KMS-11 (cell line): Measurements from ENCODE around the gene PTGIR.

Experiments
- H2AFZ ChIP-seq: fragments of 200-600 bp; sonication (generic); 2 replicates; pipeline ENCODE4 v1.6.1; 2016; ENCODE audit warnings: antibody characterized with exemption, mixed run types, low read depth
- H3K27ac ChIP-seq: fragments of 200-600 bp; sonication (generic); 2 replicates; pipeline ENCODE4 v1.6.1; 2016; ENCODE audit warnings: mild to moderate bottlenecking, mixed run types
- H3K27me3 ChIP-seq: fragments of 200-600 bp; sonication (generic); 2 replicates; pipeline ENCODE4 v1.6.1; 2017; ENCODE audit warnings: mild to moderate bottlenecking, low read depth, mixed run types, moderate library complexity; ENCODE audit not compliant: insufficient read depth
- H3K36me3 ChIP-seq: fragments of 200-600 bp; sonication (generic); 2 replicates; pipeline ENCODE4 v1.6.1; 2017; ENCODE audit warnings: mild to moderate bottlenecking, mixed run types; ENCODE audit not compliant: insufficient read depth
- H3K4me1 ChIP-seq: fragments of 200-600 bp; sonication (generic); 2 replicates; pipeline ENCODE4 v1.6.1; 2016; ENCODE audit warnings: mild to moderate bottlenecking, low read depth, mixed run types; ENCODE audit not compliant: poor library complexity, severe bottlenecking
- H3K4me2 ChIP-seq: fragments of 200-600 bp; sonication (generic); 2 replicates; pipeline ENCODE4 v1.7.0; 2016; ENCODE audit warnings: mild to moderate bottlenecking, mixed run types
- H3K4me3 ChIP-seq: fragments of 200-600 bp; sonication (generic); IDR thresholded peaks from 2 replicates; pipeline ENCODE4 v1.6.1; 2017; ENCODE audit warnings: low read depth, low read length, mixed read lengths; ENCODE audit not compliant: insufficient read depth
- H3K79me2 ChIP-seq: fragments of 200-600 bp; sonication (generic); 2 replicates; pipeline ENCODE4 v1.6.1; 2016; ENCODE audit warnings: low read depth, mixed run types; ENCODE audit not compliant: insufficient read depth
- H3K9ac ChIP-seq: fragments of 200-600 bp; sonication (generic); 2 replicates; pipeline ENCODE4 v1.6.1; 2016; ENCODE audit warnings: mild to moderate bottlenecking, mixed run types
- H4K20me1 ChIP-seq: fragments of 200-600 bp; sonication (generic); 2 replicates; pipeline ENCODE4 v1.6.1; 2016; ENCODE audit warnings: mild to moderate bottlenecking, mixed run types; ENCODE audit not compliant: insufficient read depth
- TF ChIP-seq, protein P1 (sequence below): fragments of 200-600 bp; sonication (generic); conservative IDR thresholded peaks from 2 replicates; pipeline ENCODE4 v1.6.1; 2017; ENCODE audit warnings: low read depth, mild to moderate bottlenecking, antibody characterized with exemption, low read length, moderate library complexity, mixed read lengths

PTGIR gene

DNA sequence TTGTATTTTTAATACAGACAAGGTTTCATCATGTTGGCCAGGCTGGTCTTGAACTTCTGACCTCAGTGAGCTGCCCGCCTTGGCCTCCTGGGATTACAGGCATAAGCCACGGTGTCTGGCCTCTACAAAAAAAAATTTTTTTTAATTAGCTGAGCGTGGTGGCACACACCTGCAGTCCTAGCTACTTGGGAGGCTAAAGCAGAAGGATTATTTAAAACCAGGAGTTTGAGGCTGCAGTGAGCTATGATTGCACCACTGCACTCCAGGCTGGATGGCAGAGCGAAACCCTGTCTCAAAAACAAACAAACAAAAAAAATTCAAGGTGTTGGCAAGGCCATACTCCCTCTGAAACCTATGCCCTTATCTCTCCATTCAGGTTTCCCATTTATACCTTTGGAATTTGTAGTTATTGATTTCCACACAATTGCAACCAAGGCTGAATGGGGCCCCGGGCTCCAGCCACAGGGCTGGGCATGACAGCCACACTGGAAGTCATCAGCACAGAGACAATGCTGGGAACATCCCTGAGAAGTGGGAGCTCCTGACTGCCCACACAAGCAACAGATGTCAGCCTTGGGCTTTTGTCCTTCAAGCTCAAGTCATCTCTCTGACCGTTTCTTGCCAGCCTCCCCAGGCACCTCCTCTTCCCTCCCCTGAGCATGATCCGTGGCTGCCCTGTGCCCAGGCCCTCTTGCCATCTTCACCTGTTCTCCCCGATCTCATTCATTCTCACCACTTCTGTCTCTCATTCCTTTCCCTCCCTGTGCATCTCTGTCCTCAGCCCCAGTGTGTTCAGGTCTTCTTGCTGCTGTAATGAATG lies 51.0 kb downstream of the PTGIR start:
- no peak overlapping the region for H2AFZ ChIP-seq
- no peaks in the 10 kb centered on the region for H3K4me1 ChIP-seq
- no peak overlapping the region for H3K4me2 ChIP-seq
- H3K36me3 ChIP-seq, result no peaks in the 10 kb centered on the region
- TF ChIP-seq, protein P1, sequence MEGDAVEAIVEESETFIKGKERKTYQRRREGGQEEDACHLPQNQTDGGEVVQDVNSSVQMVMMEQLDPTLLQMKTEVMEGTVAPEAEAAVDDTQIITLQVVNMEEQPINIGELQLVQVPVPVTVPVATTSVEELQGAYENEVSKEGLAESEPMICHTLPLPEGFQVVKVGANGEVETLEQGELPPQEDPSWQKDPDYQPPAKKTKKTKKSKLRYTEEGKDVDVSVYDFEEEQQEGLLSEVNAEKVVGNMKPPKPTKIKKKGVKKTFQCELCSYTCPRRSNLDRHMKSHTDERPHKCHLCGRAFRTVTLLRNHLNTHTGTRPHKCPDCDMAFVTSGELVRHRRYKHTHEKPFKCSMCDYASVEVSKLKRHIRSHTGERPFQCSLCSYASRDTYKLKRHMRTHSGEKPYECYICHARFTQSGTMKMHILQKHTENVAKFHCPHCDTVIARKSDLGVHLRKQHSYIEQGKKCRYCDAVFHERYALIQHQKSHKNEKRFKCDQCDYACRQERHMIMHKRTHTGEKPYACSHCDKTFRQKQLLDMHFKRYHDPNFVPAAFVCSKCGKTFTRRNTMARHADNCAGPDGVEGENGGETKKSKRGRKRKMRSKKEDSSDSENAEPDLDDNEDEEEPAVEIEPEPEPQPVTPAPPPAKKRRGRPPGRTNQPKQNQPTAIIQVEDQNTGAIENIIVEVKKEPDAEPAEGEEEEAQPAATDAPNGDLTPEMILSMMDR, result no peak
- no peak overlapping the region for H3K27ac ChIP-seq
- no peak overlapping the region for H3K4me3 ChIP-seq
- H3K27me3 ChIP-seq, result no peaks in the 10 kb centered on the region; the same call in 1 of the 2 replicates
- no peak overlapping the region for H3K9ac ChIP-seq
- no peaks in the 10 kb centered on the region for H3K79me2 ChIP-seq
- H4K20me1 ChIP-seq, result no peaks in the 10 kb centered on the region

DNA sequence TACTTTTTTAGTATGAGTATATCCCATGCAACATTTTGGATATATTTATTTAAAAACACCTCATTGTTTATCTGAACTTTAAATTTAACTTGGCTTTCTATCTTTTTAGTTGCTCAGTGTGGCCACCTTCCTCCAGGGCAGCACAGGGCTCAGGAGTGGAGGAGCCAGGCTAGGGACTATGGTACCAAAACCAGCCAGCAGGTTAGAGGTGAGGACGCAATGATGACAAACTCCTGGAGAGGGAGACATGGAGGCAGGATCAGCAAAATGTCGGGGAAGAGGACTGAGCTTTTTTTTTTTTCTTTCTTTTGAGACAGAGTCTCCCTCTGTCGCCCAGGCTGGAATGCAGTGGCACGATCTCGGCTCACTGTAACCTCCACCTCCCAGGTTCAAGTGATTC lies 53.4 kb downstream of the PTGIR start:
- TF ChIP-seq, protein P1, result no peak
- no peak overlapping the region for H3K27ac ChIP-seq
- no peak overlapping the region for H3K4me3 ChIP-seq
- no peak overlapping the region for H3K4me2 ChIP-seq
- no peak overlapping the region for H2AFZ ChIP-seq
- no peak overlapping the region for H3K9ac ChIP-seq
- no peaks in the 10 kb centered on the region for H4K20me1 ChIP-seq
- H3K27me3 ChIP-seq, result no peaks in the 10 kb centered on the region; the same call in 1 of the 2 replicates
- H3K36me3 ChIP-seq, result no peaks in the 10 kb centered on the region
- no peaks in the 10 kb centered on the region for H3K4me1 ChIP-seq
- no peaks in the 10 kb centered on the region for H3K79me2 ChIP-seq
